ENCODE measurements around the gene GAPDHS.

The GAPDHS gene
- total RNA-seq: 0 to 0.07 reads per million in 2 donors

DNA sequence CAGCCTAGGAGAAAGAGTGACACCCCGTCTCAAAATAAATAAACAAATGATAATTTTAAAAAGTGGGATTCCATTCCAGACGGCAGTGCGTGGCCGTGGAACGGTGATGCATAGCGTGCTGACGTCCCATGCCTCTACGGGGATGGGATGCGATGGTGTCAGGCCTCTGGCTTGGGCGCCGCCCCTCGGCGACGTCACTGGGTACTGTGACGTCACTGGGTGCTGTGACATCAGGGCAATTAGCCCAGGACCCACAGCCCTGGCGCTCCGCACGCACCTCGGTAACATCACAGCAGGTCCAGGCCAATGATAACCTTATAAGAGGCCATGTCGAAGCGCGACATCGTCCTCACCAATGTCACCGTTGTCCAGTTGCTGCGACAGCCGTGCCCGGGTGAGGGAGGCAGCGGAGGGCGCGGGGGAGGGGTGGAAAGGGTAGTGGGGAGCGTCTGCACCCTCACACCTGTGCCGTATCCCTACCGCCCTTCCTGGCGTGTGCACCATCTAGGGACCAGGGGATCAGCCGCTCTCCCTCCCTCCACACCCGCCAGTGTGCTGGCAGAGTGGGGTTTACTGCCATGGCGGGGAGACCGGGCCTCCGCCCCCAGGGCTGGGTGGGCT is at the start of gene GAPDHS:
GAPDHS (plus strand) TSS at position 256 of the 621 bp plus-strand sequence; CDS start at position 328, 72 bp downstream.
- DNase-seq: no peak

DNA sequence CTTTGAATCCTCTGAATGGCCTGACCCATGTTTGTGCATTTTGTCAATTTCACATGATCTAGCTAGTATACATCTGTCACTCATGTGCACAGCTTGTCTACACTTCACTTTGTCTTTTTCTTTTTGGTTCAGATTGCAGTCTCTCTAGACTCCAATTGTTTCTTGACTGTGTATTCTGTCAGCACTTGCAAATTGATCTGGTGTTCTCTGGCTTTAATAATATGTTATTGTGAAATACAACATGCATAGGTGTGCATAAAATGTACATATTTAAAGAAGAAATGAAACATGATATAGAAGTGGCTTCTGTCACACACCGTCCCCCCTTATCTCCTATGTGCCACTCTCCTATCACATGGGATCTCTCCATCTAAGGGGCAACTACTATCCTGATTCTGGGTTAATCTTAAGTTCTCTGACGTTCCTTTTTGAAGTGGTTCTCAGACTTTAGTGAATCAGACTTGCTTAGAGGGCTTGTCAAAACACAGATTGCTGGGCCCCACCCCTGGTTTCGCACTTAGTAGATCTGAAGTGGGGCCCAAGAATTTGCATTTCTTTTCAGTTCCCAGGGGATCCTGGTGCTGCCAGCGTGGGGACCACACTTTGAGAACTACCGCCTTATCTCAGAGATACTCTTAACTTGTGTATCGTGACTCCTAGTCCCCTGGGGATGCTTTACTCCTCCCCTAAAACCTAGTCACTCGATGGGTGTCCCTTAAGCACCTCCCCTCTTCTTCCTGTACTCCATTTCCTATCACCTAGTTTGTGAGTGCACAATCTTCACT is 48.8 kb upstream of the GAPDHS start:
- DNase-seq: peak in 1 of 5 experiments; percentile 21

DNA sequence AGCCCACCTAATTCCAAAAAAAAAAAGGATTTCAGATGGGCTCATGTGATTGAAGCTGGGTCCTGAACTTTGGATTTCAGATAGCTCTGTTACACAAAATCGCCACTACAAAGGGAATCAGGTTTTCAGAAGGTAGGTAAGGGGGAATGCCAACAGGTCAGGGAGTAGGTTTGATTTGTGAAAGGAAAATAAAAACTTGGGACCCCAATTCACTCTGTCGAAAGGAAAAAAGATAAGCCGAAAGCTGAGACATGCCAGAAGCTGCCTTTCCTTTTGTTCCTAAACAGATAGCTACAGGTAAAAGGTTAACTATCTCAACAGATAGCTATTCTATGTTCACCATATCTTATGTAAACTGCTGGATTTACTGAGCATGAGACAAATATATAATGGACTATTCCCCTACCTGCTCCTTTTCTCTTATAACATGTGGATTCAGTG is 47.0 kb upstream of the GAPDHS start:
- DNase-seq: no peak

DNA sequence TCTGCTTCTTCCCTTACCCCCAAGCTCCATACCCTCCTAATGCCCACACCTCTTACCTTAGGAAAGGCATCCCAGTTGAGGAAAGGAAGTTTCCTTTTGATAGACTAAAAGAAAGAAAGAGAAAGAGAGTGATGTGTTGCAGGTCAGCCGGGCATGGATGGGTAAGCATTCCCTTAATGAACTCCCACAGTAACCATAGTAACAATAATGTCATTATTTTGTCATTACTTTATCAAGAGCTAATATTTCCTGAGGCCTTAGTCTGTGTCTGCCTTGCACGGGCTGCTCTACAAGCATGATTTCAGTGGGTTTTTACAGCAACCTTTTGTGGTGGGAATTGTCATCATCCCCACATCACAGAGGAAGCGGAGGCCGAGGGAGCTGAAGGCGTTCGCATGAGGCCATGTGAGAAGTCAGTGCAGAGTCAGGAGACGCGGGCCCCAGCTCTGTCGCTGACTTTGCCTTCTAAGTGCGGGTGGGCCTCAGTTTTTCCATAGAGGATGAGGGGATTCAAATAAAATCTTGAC is 45.5 kb upstream of the GAPDHS start:
- DNase-seq: no peak

DNA sequence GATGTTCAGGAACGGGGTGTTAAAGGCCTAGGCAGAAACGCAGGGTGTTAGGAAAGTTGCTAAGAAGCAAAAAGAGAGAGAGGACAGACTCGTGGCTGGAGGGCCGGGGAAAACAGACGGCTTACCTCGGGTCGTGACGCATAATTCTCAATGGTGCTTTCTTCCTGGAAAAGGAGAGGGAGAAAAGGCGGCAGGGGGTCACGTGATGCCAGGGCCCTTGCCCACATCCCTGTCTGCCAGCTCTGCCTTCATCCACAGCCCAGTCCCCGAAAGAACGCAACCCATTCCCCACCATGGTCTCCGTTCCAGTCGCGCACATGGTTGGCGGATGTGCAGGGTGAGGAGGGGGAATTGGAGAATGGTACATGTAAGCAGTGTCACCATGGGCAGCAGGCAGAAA is 44.6 kb upstream of the GAPDHS start:
- DNase-seq: no peak

DNA sequence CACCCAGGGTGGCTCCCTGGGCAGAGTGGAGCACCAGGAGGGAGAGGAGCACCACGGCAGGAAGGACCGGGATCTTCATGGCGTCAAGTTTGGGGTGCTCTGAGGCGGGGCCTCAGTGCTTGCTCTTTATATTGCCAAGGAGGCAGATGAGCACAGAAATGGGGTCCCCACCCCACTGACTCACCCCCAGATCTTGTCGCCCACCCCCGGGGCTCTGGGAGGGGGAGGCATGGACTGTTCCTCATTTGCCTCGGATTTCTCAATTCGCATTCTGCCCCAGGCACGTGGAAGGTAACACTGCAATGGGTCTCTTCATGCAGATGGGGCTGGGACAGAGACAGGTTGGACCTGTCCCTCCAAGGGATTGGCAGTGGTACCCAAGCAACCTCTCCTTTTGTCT is 42.9 kb upstream of the GAPDHS start, which contains the start of gene KRTDAP:
KRTDAP (minus strand) TSS at position 101 of the 400 bp plus-strand sequence; CDS start at position 79, 22 bp downstream.
- no peak for DNase-seq

DNA sequence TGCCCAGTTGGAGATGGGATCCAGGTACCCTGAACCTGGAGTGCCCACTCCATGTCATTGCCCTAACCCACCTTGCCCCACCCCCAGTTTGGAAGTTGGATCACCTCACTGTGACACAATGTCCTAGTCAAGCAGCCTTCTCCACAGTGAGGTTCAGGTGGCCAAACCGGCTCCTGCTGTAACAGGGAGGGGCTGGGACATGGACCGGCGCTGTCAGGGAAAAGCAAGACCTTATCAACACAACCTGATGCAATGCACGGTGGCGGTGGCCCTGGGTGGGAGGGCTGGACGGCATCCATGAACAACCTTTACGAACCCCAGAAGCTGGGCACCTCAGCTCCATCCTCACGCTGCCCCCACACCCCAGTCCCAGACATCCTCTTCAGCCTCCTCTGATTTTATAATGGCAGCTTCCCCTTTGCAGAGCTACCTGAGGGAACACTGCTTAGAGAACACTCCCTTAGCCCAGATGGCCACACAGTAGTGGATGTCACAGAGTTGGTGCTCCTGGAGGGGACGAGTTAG is 41.4 kb upstream of the GAPDHS start:
- no peak for DNase-seq

DNA sequence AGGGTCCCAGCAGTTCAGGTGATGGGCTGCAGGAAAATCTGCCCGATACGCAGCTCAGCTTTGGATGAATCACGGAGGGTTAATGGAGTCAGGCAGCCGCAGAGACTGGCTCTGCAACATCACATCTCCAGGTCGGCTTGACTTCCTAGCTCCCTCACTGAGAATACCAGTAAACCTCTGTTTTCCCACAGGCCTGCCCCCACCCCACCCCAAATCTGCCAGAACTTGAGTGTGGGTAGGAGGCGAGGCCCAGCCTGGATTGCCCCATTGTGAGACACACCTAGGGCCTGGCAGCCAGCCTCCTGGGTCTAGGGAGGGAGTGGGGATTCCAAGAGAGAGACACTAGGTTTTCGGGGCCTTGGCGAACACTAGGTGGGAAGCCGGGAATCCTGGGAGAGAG is 39.3 kb upstream of the GAPDHS start:
- no peak for DNase-seq

DNA sequence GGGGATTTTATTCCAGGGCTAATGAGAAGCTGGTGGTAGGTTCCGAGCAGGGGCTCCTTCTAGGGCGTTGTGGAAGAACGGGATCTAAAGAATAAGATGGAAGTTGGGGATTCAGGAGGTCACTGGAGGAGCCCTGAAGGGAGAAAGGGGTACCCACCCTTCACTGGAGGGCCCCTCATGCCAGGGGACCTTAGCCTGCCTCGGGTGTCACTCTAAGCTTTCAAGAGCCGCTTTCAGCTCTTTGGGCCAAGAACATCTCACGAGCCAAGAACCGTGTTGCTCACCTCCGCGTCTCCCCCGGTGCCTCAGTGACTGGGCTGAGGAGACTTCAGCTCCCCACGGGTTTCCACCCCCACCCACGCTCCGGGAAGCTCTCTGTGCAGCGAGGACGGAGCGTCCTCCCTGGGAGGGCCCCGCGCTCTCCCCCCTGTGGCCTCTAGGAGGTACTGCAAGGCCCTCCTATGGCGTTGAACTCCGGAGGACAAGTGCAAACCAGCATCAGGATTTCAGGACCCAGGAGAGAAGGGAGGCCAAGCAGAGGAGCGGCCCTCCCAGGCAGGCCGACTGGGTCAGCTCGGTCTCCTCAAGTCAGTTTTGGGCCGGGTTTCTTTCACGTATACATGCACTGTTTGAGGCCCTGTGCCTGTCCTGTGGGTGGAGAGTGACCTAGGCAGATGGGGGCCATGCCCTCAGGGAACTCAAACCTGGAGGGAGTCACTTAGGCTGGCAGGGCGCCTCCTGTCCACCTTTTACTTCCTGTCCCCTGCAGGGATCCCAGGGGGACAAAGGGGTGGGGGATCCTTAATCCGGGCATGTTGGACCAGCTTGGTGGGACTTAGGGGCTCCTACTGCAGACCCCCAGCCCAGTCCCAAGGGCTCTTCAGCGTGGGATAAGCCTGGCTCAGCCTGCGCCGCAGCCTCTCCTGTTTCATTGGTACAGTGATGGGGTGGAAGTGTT is 37.9 kb upstream of the GAPDHS start:
- peak; percentile 28 to 64 (median 60) for DNase-seq

DNA sequence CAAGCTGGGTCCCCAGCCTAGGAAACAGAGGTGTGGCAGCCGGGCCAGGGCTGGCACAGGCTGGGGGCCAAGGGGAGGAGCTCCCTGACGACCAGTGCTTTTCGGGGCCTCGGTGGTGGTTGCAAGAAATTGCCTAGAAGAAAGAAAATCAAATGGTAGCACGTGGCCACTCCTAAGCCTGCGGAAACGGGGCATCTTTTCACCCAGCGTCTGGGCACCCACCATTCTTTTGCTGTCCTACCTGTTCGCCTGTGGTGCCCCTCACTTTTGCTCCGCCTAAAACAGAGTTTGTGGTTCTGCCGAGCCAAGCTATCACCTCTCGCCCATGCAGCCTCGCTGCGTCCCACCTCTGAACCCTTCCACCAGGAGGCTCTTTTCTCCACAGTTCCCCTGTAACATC is 35.9 kb upstream of the GAPDHS start:
- no peak for DNase-seq

DNA sequence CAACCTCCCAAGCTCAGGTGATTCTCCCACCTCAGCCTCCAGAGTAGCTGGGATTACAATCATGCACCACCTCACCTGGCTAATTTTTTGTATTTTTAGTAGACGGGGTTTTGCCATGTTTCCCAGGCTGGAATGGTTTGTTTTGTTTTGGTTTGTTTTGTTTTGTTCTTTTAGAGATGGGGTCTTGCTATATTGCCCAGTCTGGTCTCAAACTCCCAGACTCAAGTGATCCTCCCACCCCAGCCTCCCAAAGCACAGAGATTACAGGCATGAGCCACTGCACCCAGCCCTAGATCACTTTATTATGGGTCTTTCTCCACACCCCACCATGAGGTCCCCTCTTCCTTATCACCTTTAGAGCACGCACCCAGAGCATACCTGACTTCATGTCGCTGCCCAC is 35.0 kb upstream of the GAPDHS start:
- no peak for DNase-seq

DNA sequence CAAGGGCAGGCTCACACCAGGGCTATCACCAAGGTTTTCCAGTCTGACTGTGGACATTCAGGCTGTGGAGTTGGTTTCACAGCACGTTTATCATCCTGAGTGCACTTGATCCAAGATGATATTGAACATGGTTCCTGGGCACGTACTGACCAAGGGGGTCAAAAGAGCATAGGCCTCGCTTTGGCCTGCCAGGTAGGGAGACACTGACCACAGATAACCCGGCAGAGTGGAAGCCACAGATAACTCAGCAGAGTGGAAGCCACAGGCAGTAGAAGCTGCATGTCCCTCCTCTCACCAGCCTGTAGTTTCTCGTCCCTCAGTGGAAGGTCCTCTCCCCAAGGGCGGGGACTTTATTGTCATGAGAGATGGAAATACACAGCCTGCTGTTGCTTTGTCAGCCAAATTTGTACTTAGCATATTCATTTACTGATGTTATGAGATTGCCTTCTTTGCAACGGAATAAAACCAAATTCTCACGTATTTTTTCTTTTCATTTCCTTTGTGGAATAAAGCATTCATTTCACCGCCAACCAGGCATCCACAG is 34.2 kb upstream of the GAPDHS start:
- no peak for DNase-seq

DNA sequence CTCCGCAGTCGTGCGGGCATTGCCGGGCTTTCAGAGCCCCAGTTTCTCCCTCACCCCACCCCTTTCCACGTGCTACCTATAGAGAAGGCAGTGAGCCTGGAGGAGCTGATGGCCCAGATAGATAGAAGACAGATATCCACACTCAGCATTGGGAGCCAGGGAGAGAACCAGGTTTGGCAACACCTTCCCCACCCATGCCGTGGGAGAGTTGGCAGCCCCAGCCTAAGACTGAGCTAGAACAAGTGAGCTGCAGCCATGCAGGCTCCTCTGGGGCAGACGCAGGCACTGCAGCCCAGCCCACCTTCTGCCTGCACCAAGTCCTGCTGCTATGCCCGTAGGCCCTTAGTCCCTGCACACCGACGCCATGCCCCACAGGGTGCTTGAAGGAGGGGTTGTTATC is 32.6 kb upstream of the GAPDHS start:
- DNase-seq: no peak

DNA sequence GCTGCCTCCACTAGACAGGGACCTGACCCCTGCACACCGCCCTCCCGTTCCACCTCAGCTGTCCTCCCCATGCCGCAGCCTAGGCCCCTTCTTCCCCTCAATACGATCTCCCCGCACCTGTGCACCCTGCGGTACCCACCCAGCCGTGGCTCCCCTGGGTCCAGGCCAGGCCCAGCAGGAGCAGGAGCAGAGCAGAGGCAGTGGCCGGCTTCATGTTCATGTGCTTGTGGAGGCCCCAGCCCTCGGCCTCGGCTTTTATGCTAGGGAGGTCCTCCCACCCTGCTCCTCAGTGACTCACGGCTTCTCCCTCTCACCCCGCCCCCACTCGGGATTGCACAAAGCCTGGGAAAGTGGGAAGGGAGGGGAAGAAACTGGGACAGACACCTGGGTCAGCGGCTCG is 31.6 kb upstream of the GAPDHS start:
- DNase-seq: no peak

DNA sequence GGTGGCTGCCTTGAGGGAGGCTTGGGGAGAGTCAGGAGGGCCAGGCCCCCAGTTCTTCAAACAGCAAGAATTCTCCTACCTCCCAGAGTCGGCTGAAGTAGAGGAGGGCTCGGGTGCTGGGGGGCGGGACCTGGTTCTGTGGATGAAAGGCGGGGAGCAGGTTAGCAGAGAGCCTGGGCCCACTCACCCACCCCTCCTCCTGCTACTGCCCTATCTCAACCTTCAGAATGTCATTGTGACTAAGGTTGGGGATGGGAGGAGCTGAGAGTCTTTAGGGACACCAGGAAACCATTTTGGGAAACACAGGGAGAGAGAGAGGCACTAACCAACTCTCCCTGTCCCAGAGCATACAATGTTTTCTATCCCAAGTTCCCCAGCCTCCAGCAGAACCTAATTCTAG is 30.5 kb upstream of the GAPDHS start:
- DNase-seq: no peak

DNA sequence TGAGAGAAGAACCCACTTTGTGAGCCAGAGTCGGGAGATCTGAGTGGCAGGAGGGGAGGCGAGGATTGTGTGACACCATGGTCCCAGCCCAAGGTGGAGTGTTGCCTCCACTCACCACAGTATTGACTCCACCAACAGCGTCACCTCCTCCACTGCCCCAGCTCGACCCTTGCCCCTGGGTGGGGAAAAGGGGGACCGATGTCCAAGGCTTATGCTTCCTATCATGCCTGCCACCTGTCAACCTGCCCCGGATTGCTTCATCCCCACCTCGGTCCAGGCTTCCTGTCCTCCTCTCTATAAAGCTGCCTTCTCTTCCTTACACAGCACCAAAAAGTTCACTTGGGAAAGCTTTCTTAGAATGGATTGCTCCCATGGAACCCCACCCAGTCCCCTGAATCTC is 27.2 kb upstream of the GAPDHS start:
- no peak for DNase-seq

DNA sequence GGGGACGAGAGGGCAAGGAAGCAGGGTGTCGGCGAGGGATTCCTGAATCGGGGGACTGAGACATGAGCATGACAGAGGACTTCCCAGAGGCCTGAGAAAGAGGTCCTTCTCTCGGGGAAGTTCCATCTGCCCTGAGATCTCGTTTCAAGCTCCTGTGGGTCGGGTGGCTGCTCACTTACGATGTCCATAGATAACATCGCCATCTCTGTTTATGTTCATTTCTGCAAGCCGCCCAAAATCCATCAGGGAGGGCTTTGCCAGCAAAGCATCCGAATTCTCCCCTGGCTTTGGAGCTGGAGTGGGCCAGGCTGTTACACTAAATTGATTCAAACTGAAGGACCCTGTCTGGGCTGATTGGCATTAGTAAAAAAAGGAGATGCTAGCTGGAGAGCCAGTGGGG is 25.7 kb upstream of the GAPDHS start:
- DNase-seq: no peak

DNA sequence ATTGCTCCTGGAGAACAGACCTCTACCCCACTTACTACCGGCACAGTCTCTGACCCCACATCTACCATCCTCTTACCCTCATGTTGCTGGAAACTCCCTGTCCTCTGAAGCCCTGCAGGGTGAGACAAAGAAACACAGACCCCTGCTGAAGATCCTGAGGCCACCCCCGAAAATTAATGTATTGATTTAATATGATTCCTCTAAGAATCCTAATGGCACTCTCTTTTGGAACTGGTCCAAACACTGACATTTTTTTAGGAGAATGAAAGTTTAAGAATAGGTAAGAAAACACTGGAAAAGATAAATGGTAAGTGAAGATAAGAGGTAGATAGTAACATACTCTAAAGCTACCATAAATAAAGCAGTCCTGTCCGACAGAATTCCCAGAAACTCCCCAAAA is 25.1 kb upstream of the GAPDHS start:
- DNase-seq: no peak

DNA sequence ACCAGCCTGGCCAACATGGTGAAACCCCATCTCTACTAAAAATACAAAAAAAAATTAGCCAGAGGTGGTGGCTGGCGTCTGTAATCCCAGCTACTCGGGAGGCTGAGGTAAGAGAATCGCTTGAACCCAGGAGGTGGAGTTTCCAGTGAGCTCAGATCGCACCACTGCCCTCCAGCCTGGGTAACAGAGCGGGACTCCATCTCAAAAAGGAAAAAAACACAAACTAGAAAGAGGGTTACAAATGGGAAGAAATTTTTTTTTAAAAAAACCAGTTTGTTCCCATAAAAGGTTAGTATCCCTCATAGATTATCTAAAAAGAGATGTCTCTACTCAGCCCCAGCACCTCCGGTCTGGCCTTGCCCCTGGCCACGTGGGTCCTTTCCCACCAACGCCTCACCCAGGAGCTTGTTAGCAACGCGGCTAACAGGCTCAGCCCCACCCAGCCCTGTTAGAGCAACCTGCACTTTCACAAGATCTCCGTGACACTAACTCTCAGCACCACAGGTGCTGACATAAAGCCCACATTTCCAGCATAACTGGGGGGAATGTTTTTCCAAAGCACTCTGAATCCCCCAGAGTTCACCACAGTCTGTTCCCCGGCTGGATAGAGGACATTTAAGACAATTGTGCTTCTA is 24.1 kb upstream of the GAPDHS start:
- peak in 2 of 5 experiments; percentile 33 to 36 for DNase-seq

DNA sequence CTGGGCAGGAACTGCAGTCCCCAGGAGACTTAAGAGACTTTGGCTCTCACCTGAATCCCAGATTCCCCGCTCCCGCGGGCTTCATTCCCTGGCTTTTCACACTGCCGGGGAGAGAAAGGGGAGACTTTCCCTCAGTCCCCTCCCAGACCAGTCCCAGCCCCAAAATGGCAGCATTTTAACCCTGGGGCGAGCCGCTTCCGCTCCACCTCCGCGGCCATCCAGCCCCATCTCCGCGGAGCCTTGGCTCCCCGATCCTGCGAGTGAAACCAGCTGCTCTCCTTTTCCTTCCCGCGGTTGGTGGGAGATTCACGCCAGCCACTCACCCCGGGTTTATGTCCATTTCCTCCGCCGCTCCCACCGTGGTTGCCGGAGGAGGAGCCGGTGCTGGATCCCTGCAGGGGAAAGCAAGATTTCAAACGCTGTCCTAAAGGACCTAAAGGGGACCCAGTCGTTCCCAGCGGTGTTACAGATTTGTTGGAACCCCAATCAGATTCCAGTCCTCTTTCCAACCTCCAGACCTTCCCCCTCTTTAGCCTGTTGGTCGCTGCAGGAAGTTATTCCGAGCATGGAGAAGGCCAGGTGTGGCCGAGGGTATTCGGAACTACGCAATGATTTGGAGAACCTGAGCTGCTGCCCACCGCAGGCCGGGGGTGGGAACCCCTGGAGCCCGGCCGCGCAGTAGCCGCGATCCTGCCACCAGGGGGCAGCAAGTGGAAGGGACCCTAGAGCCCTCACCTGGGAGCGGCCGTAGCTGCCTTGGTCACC is 23.2 kb upstream of the GAPDHS start:
- DNase-seq: peak; percentile 39 to 66 (median 57)

DNA sequence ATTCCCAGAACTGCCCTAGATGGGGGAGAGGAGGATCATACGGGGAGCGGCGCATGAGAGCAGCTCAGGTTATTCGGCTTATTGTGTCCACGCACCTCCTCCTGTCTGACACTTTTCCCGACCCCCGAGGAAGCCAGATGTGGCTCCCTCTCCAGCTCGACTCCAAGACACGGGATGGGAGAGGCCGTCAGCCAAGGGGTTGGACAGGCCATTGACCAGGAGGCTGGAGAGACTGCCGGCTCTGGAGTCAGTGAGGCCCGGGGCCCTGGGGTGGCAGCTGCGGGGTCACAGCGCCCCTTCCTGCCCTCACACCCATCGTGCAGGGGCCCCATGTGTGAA is 22.7 kb upstream of the GAPDHS start:
- DNase-seq: no peak
